Peyer's patch (tissue), 4 donors: ENCODE results near the gene PPP1R36.

Experiments
- CTCF ChIP-seq, 6 experiments: fragments of 450-650 bp in 4 of 6; fragments of 200-600 bp in 2 of 6; sonication (generic) in 1 of 6; IDR thresholded peaks; one replicate each; pipeline ENCODE4 v1.5.1; 2017 to 2019; ENCODE audit warnings: antibody characterized with exemption in 6 of 6, mild to moderate bottlenecking in 3 of 6, moderate library complexity in 1 of 6
- POLR2A ChIP-seq, 2 donors: fragments of 450-650 bp; IDR thresholded peaks; one replicate each; pipeline ENCODE4 v1.5.1; 2017; ENCODE audit warnings: antibody characterized with exemption in 2 of 2, mild to moderate bottlenecking in 2 of 2, moderate library complexity in 2 of 2

- TF ChIP-seq CTCF (IDR thresholded peaks at IDR 0.05) (no peak), POLR2A (IDR thresholded peaks at IDR 0.05) (no peak)
Measured at GRCh38 chr14:64604001-64604400, 54.2 kb downstream of the PPP1R36 start.
